ENCODE data around the gene LMTK2.

LMTK2 gene

DNA sequence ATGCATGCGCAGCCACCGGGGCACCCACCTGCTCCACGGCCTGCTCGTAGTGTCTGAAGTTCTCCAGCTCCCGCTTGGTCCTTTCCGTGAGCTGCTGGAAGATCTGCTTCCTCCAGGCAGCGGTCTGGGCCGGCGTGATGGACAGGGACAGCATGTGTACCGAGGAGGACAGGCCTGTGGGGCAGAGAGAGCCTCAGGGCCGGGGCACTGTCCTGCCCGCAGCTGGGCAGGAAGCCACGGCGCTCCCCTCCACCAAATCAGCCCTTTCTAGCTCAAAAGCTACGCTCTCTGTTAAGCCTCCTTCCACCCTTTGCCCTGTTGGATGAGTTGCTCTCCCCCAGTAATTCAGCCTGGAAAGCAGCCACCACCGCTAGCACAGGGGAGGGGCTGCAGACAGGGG, 126.1 kb downstream of the LMTK2 start:
- no peaks in the 10 kb centered on the region for H3K27me3 ChIP-seq (ENCODE audit: insufficient read depth, poor library complexity, severe bottlenecking)
- no peak overlapping the region for H3K27ac ChIP-seq (ENCODE audit: poor library complexity, severe bottlenecking)
- ATAC-seq (ENCODE audit: low read depth) = no peak
- no peak for DNase-seq (ENCODE audit: low spot score)
- H3K4me1 ChIP-seq (ENCODE audit: insufficient read depth, poor library complexity, severe bottlenecking) = no peaks in the 10 kb centered on the region
- H3K4me3 ChIP-seq (ENCODE audit: severe bottlenecking) = no peak overlapping the region
- TF ChIP-seq, protein P1, sequence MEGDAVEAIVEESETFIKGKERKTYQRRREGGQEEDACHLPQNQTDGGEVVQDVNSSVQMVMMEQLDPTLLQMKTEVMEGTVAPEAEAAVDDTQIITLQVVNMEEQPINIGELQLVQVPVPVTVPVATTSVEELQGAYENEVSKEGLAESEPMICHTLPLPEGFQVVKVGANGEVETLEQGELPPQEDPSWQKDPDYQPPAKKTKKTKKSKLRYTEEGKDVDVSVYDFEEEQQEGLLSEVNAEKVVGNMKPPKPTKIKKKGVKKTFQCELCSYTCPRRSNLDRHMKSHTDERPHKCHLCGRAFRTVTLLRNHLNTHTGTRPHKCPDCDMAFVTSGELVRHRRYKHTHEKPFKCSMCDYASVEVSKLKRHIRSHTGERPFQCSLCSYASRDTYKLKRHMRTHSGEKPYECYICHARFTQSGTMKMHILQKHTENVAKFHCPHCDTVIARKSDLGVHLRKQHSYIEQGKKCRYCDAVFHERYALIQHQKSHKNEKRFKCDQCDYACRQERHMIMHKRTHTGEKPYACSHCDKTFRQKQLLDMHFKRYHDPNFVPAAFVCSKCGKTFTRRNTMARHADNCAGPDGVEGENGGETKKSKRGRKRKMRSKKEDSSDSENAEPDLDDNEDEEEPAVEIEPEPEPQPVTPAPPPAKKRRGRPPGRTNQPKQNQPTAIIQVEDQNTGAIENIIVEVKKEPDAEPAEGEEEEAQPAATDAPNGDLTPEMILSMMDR (IDR thresholded peaks at IDR 0.05; ENCODE audit: poor library complexity, severe bottlenecking) = no peak
- no peaks in the 10 kb centered on the region for H3K9me3 ChIP-seq (ENCODE audit: severe bottlenecking)
- H3K36me3 ChIP-seq (ENCODE audit: low read depth) = no peaks in the 10 kb centered on the region

DNA sequence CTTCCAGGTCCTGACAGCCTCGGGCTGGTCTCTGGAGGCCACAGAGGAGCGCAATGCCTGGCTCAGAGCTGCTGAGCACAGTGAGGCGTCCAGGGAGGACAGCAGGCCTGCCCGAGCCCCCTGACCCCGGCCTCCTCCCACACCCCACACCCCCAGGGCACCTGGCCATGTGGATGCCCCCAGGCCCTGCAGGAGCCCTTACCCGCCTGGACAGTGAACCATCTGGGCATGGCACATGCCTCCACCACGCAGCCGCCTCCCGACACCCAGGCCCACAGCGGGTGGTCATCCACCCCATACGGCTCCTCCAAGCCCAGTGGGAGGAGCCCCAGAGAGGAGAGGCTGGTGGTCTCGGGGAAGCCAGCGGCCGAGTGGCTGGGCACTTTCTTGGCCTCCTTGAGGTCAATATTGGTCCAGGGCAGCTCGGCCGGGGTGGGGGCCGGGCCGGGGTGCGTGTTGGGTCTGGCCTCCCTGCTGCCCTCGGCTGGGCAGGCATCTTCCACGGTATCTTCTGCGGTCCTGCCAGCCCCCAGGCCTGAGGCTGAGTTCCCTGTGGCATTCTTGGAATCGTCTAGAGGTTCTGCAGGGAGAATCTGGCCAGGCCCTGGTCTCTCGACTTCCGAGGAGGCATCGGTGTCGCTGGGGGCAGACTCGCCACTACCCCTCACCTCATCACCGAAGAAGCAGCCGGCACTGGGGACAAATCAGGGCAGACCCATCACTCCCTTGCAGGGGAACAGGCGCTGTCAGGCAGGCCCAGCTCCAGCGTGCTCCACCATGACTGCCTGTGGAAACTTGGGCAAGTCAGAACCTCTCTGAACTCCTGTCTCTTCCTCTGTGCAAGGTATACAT, 126.8 kb downstream of the LMTK2 start:
- Histone ChIP-seq H3K27ac (ENCODE audit: poor library complexity, severe bottlenecking) (no peak overlapping the region), H3K9me3 (ENCODE audit: severe bottlenecking) (no peaks in the 10 kb centered on the region), H3K36me3 (ENCODE audit: low read depth) (no peaks in the 10 kb centered on the region), H3K27me3 (ENCODE audit: insufficient read depth, poor library complexity, severe bottlenecking) (no peaks in the 10 kb centered on the region), H3K4me3 (ENCODE audit: severe bottlenecking) (no peak overlapping the region), H3K4me1 (ENCODE audit: insufficient read depth, poor library complexity, severe bottlenecking) (no peaks in the 10 kb centered on the region)
- DNase-seq (ENCODE audit: low spot score) (no peak), ATAC-seq (ENCODE audit: low read depth) (no peak)
- TF ChIP-seq, protein P1 (IDR thresholded peaks at IDR 0.05; ENCODE audit: poor library complexity, severe bottlenecking) = no peak

DNA sequence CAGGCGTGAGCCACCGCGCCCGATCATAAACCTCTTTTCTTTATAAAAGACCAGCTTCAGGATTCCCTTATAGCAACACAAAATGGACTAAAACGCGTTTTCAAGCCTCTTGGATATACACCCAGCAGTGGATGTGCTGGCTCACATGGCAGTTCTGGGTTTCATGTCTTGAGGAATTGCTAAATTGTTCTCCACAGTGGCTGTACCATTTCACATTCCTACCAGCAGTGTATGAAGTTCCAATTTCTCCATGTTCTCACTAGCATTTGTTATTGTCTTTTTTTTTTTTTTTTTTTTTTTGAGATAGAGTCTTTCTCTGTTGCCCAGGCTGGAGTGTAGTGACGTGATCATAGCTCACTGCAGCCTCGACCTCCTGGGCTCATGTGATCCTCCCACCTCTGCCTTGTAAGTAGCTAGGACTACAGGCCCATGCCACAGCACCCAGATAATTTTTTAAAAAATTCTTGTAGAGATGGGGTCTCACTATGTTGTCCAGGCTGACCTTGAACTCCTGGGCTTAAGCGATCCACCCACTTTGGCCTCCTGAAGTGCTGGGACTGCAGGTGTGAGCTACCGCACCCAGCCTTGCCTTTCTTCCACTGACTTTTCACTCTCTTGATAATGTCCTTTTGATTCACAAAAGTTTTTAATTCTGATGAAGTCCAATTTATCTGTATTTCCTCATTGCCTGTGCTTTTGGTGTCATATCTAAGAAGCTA, 127.9 kb downstream of the LMTK2 start:
- Histone ChIP-seq H3K4me3 (ENCODE audit: severe bottlenecking) (no peak overlapping the region), H3K36me3 (ENCODE audit: low read depth) (no peaks in the 10 kb centered on the region), H3K27ac (ENCODE audit: poor library complexity, severe bottlenecking) (no peak overlapping the region), H3K27me3 (ENCODE audit: insufficient read depth, poor library complexity, severe bottlenecking) (no peaks in the 10 kb centered on the region), H3K9me3 (ENCODE audit: severe bottlenecking) (no peaks in the 10 kb centered on the region), H3K4me1 (ENCODE audit: insufficient read depth, poor library complexity, severe bottlenecking) (no peaks in the 10 kb centered on the region)
- TF ChIP-seq, protein P1 (IDR thresholded peaks at IDR 0.05; ENCODE audit: poor library complexity, severe bottlenecking) = no peak
- ATAC-seq (ENCODE audit: low read depth) (no peak), DNase-seq (ENCODE audit: low spot score) (no peak)

DNA sequence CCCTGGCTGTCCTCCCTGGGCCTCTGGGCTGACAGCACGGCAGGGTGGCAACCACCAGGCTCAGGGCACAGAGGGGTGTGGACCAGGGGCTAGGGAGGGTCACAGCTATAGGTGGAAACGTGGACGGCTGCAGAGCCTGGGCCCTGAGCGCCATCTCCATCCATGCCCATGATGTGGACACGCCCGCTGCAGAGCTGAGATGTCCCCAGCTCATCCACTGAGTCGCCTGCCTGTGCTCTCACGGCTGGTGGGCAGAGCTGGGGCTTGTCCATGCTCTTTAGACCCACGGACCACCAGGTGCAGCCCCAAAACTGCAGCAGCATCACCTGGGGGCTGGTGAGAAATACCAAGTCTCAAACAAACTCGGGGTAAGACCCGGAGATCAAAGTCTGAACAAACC, 129.2 kb downstream of the LMTK2 start:
- TF ChIP-seq, protein P1 (IDR thresholded peaks at IDR 0.05; ENCODE audit: poor library complexity, severe bottlenecking) = no peak
- Histone ChIP-seq H3K36me3 (ENCODE audit: low read depth) (no peaks in the 10 kb centered on the region), H3K9me3 (ENCODE audit: severe bottlenecking) (no peaks in the 10 kb centered on the region), H3K4me1 (ENCODE audit: insufficient read depth, poor library complexity, severe bottlenecking) (no peaks in the 10 kb centered on the region), H3K4me3 (ENCODE audit: severe bottlenecking) (no peak overlapping the region), H3K27me3 (ENCODE audit: insufficient read depth, poor library complexity, severe bottlenecking) (no peaks in the 10 kb centered on the region), H3K27ac (ENCODE audit: poor library complexity, severe bottlenecking) (no peak overlapping the region)
- ATAC-seq (ENCODE audit: low read depth) = no peak
- peak; percentile 65 for DNase-seq (ENCODE audit: low spot score)

Measured in RWPE2 (cell line).